Endothelial cell of umbilical vein (primary cell): Measurements from ENCODE around the gene SHOC2. TPM values are rescaled to one million over a fixed set of nuclear protein-coding genes. Genes with fewer than 3 reads are reported as not detected.

Source experiments
- BruUV-seq: library from RNA; stranded (reverse); fragments of 400-500 nt; replicated peaks from 2 replicates; lab custom pipeline; 2021; lab: Mats Ljungman, UMichigan
- CTCF ChIA-PET: fragments of 300-600, 350-600 bp; sonication (Branson Sonifier 250); formaldehyde crosslinking; loops from one replicate; lab custom pipeline; 2021; ENCODE audit warnings: antibody characterized with exemption, inconsistent platforms; lab: Charles Lee
- POLR2A ChIA-PET: fragments of 300-600, 350-600 bp; sonication (Branson Sonifier 250); formaldehyde crosslinking; loops from one replicate; lab custom pipeline; 2021; ENCODE audit warnings: antibody characterized with exemption, inconsistent platforms; lab: Charles Lee
- DNase-seq: peaks from one replicate; pipeline ENCODE4 v3.0.0-alpha.2; 2011; ENCODE audit warnings: low read depth, low spot score
- FAIRE-seq: peaks from 2 replicates; lab custom pipeline; 2011; peaks lifted over from hg19 to GRCh38; lab: Jason Lieb, UNC
- H2AFZ ChIP-seq: 2 replicates; pipeline ENCODE4 v1.6.0; 2012; ENCODE audit warnings: low read depth, low read length, control low read depth, inconsistent platforms
- H3K27ac ChIP-seq: 2 replicates; pipeline ENCODE4 v1.5.1; 2011; ENCODE audit warnings: low read depth, mild to moderate bottlenecking, control low read depth, low read length, moderate library complexity; ENCODE audit not compliant: insufficient read depth
- H3K27me3 ChIP-seq, 2 experiments: 2 replicates each; pipeline versions ENCODE4 v1.6.0 to v1.6.1; 2011; ENCODE audit warnings: low read length in 2 of 2, mixed read lengths in 1 of 2; ENCODE audit not compliant: control insufficient read depth in 2 of 2, insufficient read depth in 2 of 2
- H3K36me3 ChIP-seq, 2 experiments: 2 replicates in 1 of 2; 3 replicates in 1 of 2; pipeline ENCODE4 v1.5.1; 2011; ENCODE audit warnings: low read length in 2 of 2, mild to moderate bottlenecking in 1 of 2, moderate library complexity in 1 of 2; ENCODE audit not compliant: control insufficient read depth in 2 of 2, insufficient read depth in 2 of 2; ENCODE audit errors: extremely low read depth in 1 of 2
- H3K4me1 ChIP-seq: 3 replicates; pipeline ENCODE4 v1.5.1; 2011; ENCODE audit warnings: mild to moderate bottlenecking, low read length; ENCODE audit not compliant: control insufficient read depth, insufficient read depth; ENCODE audit errors: extremely low read depth
- H3K4me2 ChIP-seq: 2 replicates; pipeline ENCODE4 v1.6.1; 2011; ENCODE audit warnings: low read length, control low read depth, mixed read lengths; ENCODE audit not compliant: insufficient read depth
- H3K4me3 ChIP-seq, 3 experiments: fragments of 200-600 bp in 1 of 3; sonication (generic), shearing (Covaris generic) in 1 of 3; replicated peaks in 1 of 3; 2 replicates each; pipeline ENCODE4 v1.5.1; 2011 to 2016; ENCODE audit warnings: control low read depth in 3 of 3, low read length in 3 of 3, mild to moderate bottlenecking in 2 of 3, inconsistent platforms in 1 of 3, low read depth in 1 of 3, moderate library complexity in 1 of 3; ENCODE audit not compliant: insufficient read depth in 1 of 3
- H3K79me2 ChIP-seq: 2 replicates; pipeline ENCODE4 v1.6.0; 2012; ENCODE audit warnings: low read length, inconsistent platforms; ENCODE audit not compliant: control insufficient read depth, insufficient read depth
- H3K9ac ChIP-seq: replicated peaks from 2 replicates; pipeline ENCODE3; 2011; ENCODE audit warnings: low read length, control low read depth; ENCODE audit not compliant: insufficient read depth; ENCODE audit errors: extremely low read depth
- H3K9me1 ChIP-seq: replicated peaks from 3 replicates; pipeline ENCODE4 v1.6.0; 2011; ENCODE audit warnings: mild to moderate bottlenecking, low read length; ENCODE audit not compliant: control insufficient read depth, insufficient read depth; ENCODE audit errors: extremely low read depth
- H3K9me3 ChIP-seq: replicated peaks from 2 replicates; pipeline ENCODE4 v1.5.1; 2012; ENCODE audit warnings: low read length, inconsistent platforms; ENCODE audit not compliant: control insufficient read depth, insufficient read depth
- H4K20me1 ChIP-seq: replicated peaks from 2 replicates; pipeline ENCODE3; 2011; ENCODE audit warnings: mild to moderate bottlenecking, low read length; ENCODE audit not compliant: control insufficient read depth, insufficient read depth; ENCODE audit errors: extremely low read depth
- EZH2 ChIP-seq: IDR thresholded peaks from 2 replicates; pipeline ENCODE4 v1.6.1; 2012; ENCODE audit warnings: borderline replicate concordance, low read depth, mild to moderate bottlenecking, moderate library complexity, low read length, inconsistent platforms; ENCODE audit not compliant: severe bottlenecking
- FOS ChIP-seq: IDR thresholded peaks from 2 replicates; pipeline ENCODE4 v1.6.1; 2011; ENCODE audit warnings: mild to moderate bottlenecking, low read length, moderate library complexity, borderline replicate concordance; ENCODE audit not compliant: insufficient read depth
- JUN ChIP-seq: IDR thresholded peaks from 2 replicates; pipeline ENCODE4 v1.6.1; 2011; ENCODE audit warnings: borderline replicate concordance, low read depth; ENCODE audit not compliant: insufficient read length, insufficient read depth
- MAX ChIP-seq: IDR thresholded peaks from 2 replicates; pipeline ENCODE4 v1.6.1; 2011; ENCODE audit not compliant: insufficient read depth, insufficient read length
- MYC ChIP-seq: IDR thresholded peaks from one replicate; pipeline ENCODE4 v1.6.1; 2011; ENCODE audit warnings: mild to moderate bottlenecking, low read depth, low read length
- POLR2A ChIP-seq: IDR thresholded peaks from 2 replicates; pipeline ENCODE4 v1.6.1; 2012; ENCODE audit warnings: low read depth, mild to moderate bottlenecking, control low read depth, low read length
- dilution Hi-C: fragments of 300-500 bp; cut with MboI; formaldehyde crosslinking; loops from one replicate; pipeline ENCODE4 v1.15.0; 2019; ENCODE audit warnings: low sequenced_read_pairs; ENCODE audit not compliant: extremely low pct_ligation_motif_present
- intact Hi-C: fragments of 100-400 bp; cut with micrococcal nuclease; formaldehyde crosslinking; loops from one replicate; pipeline ENCODE4 v1.10.0; 2022
- polyA plus RNA-seq, 4 experiments: library from polyadenylated mRNA; depleted of rRNA in 3 of 4; stranded (reverse) in 3 of 4; unstranded in 1 of 4; fragments of >200 nt; gene quantifications; 2 replicates each; pipeline versions ENCODE4 v1.2.1 to v1.2.3, GENCODE V29; 2011 to 2012; ENCODE audit warnings: missing spikeins in 1 of 4
- total RNA-seq: library from RNA; stranded (reverse); gene quantifications from 2 replicates; pipeline ENCODE4 v1.2.3, GENCODE V29; 2021

The SHOC2 gene
- total and polyA plus RNA-seq, 2 donors (not counting 3 experiments of a cell fraction or from before 2014, with no cell fraction given): 13.0 to 37.1 TPM

- no TSS peak for BruUV-seq
- no peaks in the 10 kb centered on the region for H3K27me3 ChIP-seq
- no peaks in the 10 kb centered on the region for H4K20me1 ChIP-seq
- no peak for FAIRE-seq
- no peak overlapping the region for H3K27ac ChIP-seq
- no peak for DNase-seq
- H2AFZ ChIP-seq: no peak overlapping the region
- CTCF ChIA-PET: no interaction called here
- H3K9ac ChIP-seq: no peak overlapping the region
- no peaks in the 10 kb centered on the region for H3K36me3 ChIP-seq
- no peaks in the 10 kb centered on the region for H3K9me3 ChIP-seq
- no peak overlapping the region for H3K4me3 ChIP-seq
- TF ChIP-seq JUN (no peak), MAX (no peak), POLR2A (no peak)
- H3K9me1 ChIP-seq: no peaks in the 10 kb centered on the region
- H3K4me1 ChIP-seq: no peaks in the 10 kb centered on the region
- intact Hi-C loops: no loop called here
- POLR2A ChIA-PET: no interaction called here
- dilution Hi-C loops: no loop called here
- no peaks in the 10 kb centered on the region for H3K79me2 ChIP-seq
- no peak overlapping the region for H3K4me2 ChIP-seq
Measured at GRCh38 chr10:111030042-111030750, 110.8 kb downstream of the SHOC2 start.

- no peak overlapping the region for H3K9ac ChIP-seq
- H3K4me2 ChIP-seq: no peak overlapping the region
Measured at GRCh38 chr10:111034598-111035310, 115.3 kb downstream of the SHOC2 start.

More at GRCh38 chr10:111034598-111035310, 115.3 kb downstream of the SHOC2 start:
- Histone ChIP-seq H3K4me3 (no peak overlapping the region), H3K36me3 (no peaks in the 10 kb centered on the region), H3K27me3 (no peaks in the 10 kb centered on the region), H3K4me1 (no peaks in the 10 kb centered on the region), H3K27ac (no peak overlapping the region), H3K9me1 (no peaks in the 10 kb centered on the region), H3K9me3 (no peaks in the 10 kb centered on the region), H3K79me2 (no peaks in the 10 kb centered on the region), H4K20me1 (no peaks in the 10 kb centered on the region), H2AFZ (no peak overlapping the region)
- ChIA-PET CTCF (no interaction called here), POLR2A (interaction anchor here (0.7 kb wide), 1 partner anchor 867 kb away, joined by 4 read pairs; no protein-coding TSS in a partner anchor)
- dilution Hi-C loops (no loop called here), intact Hi-C loops (no loop called here)
- no peak for TF ChIP-seq FOS
- TF ChIP-seq MYC: no peak
- TF ChIP-seq EZH2: no peak
- TF ChIP-seq MAX: no peak
- FAIRE-seq (no peak), DNase-seq (no peak)
- BruUV-seq: no TSS peak
